ENCODE measurements around the gene SDK1.

Gene SDK1

DNA sequence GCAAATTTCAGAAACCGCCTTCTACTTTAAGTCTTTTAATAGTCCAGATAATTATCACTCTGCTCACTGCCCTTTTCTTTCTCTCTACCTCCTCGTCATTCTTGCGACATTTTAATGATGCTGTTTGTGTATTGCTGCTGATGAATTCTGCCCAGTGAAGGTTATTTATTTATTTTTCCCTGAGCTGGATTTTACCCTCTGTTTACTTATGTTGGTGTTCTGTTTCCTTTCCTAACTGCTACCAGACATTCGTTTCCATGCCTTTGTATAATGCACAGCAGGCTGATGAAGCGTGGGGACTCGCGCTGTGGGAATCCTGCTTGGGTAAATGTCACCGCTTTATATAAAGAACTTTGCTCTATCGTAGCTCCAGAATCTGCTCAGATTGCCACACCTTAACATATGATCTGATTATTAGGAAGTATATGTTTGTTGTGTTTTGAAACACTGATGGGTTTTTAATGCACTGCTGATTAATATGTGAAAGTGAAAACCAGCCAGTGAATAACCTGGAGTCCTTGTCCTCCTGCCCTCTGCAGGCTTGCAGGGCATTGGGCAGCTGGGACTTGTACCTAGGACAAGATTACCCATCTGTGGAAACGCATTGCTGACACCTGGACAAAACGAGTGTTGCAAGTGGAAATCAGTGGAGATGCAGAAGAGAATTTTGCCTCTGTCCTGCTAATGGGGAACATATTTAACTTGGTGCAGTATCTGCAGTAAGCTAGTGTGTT lies 291.5 kb downstream of the SDK1 start:
- no peak for DNase-seq

DNA sequence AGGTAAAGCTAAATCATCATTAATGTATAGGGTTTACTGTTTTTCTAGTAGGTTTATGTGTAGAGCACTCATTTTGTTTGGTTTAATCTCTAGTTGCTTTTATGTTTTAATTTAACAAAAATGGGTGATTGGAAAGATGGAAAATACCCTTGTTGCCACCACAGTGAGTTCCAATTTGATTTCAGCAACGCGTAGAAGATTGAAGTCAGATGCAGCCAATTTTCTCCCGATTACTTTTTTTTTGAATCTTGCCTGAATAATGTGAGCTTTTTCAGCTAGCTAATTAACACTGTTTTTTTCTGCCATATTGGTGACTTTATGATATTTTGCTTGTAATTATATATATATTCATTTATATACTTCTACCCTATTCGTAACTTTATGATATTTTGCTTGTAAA lies 293.8 kb downstream of the SDK1 start:
- DNase-seq = no peak

DNA sequence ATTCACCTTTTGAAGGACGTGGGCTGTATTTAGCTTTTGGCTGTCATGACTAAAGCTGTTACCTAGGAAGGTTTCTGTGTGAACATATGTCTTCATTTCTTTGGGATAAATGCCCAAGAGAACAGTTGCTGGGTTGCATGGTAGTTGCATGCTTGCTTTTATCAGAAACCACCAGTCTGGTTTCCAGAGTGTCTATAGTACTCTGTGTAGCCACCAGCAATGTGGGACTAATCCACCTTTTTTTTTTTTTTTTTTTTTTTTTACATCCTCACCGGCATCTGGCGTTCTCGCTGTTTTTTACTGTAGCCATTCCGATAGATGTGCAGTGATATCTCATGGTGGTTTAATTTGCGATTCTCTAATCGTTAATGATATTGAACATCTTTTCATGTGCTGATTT lies 297.8 kb downstream of the SDK1 start:
- DNase-seq = no peak

DNA sequence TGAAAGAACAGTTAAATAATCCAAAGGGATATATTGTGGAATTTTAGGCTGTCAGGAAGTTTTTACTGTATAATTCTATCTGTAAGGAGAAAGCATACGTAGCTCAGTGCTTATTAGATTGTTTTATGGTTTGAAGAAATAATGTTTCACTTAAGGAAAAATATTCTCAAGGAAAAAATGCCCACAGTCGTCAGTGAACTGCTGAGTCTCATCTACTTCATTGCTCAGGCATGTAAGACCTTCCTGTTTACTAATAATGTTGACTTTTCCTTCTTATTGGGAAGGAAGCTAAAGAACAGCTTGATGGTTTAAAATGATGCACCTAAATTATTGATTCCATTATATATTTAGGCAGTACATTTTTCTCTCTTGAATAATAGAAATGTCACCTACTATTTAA lies 304.2 kb downstream of the SDK1 start:
- DNase-seq = no peak

DNA sequence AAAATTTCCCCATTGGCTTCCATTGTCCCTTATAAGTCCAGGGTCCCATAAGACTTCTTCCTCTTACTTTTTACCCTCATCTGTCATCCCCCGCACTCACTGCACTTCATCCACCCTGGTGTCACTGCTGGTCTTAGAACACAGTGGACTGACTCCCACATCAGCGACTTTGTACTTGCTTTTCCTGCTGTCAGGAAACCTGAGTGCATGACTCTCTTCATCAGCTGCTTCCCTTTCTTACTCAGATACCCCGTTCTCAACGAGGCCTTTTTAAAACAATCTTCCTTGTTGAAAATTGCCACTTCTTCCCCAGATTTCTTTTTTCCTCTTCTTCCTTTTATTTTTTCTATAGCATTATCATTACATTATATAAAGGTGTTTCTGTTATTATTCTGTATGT lies 305.4 kb downstream of the SDK1 start:
- no peak for DNase-seq

DNA sequence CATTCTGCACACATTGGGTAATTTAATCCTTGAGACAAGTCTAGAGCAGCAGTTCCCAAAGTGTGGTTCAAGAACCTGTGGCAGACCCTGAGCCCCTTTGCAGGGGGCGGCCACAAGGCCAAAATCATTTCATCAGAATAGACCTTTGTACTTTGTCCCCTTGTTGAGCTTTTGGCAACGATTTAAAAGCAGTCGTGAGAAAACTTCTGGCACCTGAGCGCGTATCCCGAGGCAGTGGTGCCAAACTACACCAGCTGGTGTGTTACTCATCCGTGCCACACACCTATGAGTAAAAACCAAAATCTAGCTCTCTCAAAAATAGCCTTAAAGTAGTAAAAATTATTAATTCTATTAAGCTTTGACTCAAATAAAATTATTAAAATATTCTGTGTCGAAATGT lies 306.8 kb downstream of the SDK1 start:
- no peak for DNase-seq

DNA sequence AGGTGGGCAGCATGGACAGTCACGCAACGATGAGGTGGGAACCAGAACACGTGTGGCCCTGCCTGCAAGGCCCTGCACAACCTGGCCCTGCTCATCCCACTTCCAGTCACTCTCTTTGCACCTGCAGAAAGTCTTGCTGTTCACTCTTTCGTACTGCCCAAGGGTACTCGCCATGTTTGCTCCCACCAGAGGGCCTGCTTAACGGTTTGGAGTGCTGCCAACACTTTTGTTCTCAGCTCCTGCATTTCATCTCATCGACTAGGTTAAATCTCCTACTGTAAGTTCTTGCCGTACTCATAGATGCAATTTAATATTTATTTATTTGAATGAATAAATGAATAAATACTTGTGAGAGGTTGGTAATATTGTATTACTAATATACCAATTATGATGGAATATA lies 315.3 kb downstream of the SDK1 start:
- no peak for DNase-seq

DNA sequence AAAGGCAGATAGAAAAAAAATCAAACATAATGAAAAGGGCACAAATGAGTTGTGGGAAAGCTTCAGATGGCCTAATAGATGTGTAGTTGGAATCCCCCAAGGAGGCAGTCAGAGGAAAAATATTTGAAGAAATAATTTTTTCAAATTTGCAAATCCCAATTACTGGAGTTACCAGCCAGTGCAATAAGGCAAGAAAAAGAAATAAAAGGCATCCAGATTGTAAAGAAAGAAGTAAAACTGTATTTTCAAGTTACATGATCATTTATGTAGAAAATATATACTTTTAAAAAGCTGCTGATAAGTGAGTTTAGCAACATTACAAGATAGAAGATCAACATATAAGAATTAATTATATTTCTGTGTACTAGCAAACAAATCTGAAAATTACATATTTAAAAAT lies 329.0 kb downstream of the SDK1 start:
- DNase-seq = no peak

DNA sequence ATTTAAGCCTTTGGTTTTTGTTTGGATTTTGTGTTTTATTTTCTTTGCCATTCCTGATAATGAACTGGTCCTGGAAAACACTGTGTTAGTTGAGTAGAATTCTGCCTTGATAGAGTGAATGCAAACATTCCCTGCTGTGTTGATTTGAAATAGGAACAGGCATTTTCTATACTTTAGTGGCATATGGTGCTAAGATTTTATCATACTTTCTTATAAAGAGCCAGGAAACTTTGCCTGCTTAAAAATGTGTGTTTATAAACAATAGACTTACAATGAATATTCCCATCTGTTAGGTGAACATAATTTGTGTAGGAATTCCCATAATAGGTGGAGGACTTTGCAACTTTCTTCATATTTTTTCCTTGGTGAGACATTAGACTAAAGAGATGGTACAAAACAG lies 333.3 kb downstream of the SDK1 start:
- DNase-seq = peak in 1 of 2 donors; percentile 18

DNA sequence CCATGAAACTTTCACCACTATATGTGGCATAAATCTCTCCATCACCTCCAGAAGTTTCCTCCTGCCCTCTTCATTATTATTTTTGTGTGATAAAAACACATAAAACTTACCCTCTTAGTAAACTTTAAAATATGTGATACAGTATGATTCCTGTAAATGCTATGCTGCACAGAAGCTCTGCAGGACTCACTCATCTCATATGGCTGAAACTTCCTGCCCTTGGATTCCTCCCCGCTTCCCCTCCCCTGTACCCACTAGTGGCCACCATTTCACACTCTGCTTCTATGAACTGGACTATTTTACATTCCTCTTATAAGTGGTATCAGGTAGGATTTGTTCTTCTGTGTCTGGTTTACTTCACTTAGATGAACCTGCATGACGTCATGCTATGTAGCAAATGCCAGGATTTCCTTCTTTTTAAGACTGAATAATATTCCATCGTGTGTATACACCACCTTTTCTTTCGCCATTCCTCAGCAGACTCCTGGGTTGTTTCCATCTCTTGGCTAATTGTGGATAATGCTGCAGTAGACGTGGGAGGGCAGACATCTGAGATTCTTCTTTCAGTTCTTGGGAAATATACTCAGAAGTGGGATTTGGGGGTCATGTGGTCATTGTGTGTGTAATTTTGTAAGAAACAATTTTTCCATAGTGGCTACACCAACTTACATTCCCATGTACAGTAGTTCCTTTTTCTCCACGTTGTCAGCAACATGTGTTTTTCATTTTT lies 335.2 kb downstream of the SDK1 start:
- no peak for DNase-seq

DNA sequence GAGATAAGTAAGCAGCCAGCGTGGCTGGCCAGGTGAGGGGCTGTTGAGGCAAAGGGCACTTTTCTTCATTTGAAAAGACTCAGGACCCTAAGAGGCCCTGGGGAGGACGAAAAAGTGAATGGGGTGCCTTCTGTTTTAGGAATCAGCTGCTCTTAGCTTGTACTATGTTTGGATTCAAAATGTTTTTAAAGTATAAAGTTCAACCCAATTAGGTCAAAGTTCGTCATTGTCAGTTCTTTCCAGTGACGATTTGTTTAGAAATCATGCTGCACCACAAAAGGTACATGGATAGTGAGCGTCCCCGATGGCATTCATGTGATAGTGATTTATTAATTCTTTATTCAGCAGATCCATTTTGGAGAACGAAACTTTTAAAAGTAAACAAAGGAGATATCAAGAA lies 338.2 kb downstream of the SDK1 start:
- DNase-seq = no peak

DNA sequence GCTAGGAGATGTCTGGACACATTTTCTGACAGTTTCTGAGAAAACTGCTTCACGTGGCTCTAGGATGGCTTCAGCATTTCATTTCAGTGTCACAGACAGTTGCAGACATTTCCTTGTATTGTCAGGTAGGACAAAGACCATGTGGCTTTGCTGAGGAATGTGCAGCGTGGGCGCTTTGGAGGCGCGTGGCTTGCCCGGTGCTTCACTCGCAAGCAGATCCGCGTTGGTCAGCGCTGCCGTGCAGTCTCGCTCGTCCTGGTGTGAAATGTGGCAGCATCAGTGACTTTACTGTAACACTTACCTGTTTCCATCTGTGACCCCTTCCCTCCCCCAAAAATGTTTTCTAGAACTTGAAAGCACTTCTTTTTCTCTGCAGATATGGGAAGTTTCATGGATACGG lies 340.5 kb downstream of the SDK1 start:
- DNase-seq = no peak

DNA sequence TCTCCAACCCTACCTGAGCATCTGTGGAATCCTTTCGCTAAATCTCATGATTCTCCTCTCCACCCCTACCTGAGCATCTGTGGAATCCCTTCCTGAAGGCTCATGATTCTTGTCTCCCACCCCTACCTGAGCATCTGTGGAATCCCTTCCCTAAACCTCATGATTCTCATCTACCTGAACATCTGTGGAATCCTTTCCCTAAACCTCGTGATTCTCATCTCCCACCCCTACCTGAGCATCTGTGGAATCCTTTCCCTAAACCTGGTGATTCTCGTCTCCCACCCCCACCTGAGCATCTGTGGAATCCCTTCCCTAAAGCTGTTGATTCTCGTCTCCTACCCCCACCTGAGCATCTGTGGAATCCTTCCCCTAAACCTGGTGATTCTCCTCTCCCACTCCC lies 342.0 kb downstream of the SDK1 start:
- no peak for DNase-seq

DNA sequence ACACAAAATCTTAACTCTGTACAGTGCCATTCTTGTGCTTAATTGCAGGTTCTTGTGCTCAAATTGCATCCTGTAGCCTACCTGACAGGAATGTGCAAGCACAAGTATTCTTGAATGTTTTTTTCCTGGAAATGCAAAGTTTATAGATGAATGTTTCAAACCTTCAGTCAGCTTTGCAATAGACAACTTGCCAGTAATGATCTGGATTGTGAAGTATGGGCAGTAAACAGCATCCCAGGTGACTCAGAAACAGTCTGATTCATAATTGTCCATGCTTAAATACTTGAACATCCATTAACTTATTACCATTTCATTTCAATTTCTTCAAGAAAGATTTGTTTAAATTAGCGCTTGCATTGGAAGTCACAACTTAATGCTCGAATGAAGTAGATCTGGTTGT lies 347.2 kb downstream of the SDK1 start:
- no peak for DNase-seq

DNA sequence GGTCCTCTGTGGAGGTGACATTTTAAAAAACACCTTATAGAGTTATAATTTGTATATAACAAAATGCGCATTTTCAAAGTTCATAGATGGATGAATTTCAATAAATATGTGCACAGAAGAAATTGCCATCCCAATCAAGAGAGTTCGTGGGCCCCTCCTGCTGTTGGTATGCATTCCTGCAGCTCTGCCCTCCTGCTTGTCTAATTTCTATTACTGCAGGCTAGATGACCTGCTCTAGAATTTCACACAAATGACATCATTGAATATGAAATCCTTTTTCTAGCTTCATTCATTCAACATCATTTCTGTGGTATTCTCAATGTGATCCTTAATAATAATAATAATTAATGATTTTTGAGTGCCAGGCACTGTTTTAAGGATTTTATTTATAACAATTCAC lies 348.2 kb downstream of the SDK1 start:
- DNase-seq = no peak

DNA sequence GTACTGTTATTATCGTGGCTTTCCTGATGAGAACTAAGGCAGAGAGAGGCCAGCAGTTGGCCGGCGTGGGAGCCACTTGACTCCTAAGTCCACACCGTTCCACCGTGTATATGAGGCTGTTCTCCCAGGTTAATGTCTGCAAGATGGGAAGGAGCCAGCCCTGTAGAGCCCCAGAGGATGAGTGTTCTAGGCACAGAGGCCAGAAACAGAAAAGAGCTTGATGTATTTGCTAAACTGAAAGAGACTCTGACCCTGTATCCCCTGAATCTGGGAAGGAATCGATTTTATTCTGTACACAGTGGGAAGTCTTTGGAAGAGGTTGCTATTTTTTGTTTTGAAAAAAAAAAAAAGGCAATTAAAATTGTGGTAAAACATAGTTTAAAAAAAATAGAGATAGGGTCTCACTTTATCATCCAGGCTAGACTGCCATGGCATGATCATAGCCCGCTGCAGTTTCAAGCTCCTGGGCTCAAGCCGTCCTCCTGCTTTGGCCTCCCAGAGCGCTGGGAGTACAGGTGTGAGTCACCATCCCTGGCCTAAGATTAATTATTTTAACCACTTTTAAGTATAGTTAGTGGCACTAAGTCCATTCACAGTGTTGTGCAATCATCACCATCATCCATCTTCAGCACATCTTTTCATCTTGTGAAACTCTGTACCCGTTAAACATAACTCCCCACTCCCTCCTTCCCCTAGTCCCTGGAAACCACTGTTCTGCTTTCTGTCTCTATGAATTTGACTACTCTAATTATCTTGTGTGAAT lies 348.8 kb downstream of the SDK1 start:
- no peak for DNase-seq

DNA sequence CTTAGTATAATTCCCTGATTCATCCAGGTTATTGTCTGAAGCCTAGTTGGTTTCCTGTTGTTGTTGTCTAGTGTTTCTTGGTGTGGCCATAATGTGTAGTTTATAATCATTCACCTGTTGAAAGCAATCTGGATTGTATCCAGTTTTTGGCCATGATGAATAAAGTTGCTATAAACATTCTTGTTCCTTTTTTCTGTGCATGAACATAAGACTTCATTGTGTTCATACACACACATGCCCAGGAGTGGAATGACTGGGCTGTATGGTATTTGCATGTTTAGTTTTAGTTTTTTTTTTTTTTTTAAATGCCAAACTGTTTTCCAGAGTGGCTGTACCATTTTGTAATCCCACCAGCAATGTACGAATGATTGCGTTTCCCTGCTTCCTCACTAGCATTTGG lies 349.8 kb downstream of the SDK1 start:
- no peak for DNase-seq

DNA sequence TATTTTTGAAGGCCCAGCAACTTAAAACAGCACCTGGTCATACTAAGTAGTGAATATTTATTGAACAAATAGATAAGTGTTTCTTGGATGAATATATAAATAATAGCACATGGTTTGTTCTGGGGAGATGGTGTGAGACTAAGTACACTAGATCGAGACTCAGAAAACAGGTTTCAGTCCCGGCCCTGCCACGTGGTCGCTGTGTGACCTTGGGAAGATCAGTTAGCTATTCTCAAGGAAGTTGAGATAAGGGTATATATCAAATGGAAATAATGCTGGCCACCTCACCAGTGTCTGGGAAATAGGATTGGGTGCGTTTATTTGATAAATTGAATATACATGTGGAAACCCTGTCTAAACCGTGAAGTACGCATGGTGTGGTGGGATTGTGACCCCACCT lies 354.6 kb downstream of the SDK1 start:
- no peak for DNase-seq

DNA sequence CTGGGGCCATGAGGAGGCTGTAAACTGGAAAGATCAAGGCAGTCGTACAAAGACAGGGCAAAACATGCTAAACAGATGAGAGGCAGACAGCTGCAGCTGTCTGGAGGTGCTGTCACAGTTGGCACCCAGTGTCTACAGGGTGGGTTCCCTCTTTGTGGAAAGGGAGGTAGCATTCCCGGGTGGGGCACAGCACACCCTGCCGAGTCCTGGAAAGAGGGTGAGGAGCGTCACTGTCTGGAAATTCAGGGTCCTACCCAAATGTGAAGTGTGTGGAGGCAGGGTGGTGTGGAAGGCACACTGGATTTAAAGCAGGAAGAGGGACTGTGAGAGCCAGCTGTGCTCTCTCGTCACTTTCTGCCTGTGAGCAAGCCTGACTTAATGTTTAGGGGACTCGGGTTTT lies 356.2 kb downstream of the SDK1 start:
- DNase-seq = no peak

DNA sequence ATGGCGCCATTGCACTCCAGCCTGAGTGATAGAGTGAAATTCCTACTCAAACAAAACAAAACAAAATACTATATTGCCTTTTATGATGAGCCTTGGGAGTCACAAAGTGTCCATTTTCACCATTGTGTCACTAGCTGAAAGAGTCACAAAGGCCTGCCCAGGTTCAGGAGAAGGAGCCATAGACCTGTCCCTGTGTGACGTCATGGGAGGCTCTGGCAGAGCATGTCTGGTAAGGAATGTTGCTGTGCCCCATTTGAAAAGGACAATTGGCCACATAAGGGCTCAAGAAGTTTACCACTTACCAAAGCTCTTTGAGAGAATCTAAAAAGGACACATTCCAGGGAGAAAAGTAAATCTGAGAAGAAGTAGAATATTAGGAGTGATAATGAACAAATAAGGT lies 367.7 kb downstream of the SDK1 start:
- DNase-seq = no peak

DNA sequence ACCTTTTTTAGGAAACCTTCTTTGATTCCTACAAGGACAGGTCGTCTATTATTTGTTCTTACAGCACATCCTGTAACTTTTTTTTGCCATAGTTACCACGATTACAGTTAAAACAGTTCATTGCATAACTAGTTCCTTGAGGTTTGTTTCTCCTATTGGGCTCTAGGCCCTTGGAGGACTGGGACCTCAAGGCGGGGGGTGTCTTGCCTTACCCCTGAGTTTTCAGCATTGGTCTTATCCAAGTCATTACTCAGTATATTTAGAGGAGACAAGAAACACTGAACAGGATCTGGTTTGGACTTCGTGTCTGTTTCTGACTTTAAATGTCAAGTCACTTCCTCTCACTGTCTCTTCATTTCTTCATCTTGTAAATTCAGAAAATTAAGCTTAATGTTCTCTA lies 369.8 kb downstream of the SDK1 start:
- DNase-seq = no peak

DNA sequence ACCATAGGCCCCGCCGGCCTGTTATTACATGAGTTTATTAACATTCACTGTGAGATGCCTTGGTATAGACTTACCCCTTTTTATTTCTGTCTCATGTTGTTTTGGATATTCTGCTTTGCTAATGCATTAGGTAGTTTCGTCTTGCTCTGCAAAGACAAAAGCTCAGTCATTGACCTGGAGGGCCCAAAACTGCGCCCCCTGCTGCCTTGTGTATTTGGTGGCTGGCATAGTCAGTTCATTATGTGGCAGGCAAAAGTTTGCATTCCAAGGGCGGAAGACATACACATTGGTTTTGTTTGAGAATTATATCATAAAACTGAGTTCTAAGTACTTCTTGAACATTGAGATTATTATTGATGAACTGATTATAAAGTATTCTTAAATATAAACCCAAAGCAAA lies 372.5 kb downstream of the SDK1 start:
- peak in 1 of 2 donors; percentile 38 for DNase-seq

DNA sequence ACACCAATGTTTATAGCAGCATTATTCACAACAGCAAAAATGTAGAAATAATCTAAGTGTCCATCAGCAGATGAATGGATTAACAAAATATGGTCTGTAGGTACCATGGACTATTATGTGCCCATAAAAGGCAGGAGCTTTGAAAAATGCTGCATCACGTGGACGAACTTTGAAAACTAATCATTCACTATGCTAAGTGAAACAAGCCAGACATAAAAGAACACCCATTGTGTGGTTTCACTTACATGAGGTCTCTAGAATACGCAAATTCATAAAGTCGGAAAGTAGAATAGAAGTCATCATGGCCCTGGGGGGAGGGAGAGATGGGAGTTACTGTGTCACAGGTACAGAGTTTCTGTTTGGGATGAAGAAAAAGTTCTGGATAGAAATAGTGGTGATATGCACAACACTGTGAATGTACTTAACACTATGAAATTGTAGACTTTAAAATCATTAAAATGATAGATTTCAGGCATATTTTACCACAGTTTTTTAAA lies 377.3 kb downstream of the SDK1 start:
- DNase-seq = no peak

All from hippocampal formation (tissue), 2 donors.